ENCODE data around the gene GTF3C1.

DNA sequence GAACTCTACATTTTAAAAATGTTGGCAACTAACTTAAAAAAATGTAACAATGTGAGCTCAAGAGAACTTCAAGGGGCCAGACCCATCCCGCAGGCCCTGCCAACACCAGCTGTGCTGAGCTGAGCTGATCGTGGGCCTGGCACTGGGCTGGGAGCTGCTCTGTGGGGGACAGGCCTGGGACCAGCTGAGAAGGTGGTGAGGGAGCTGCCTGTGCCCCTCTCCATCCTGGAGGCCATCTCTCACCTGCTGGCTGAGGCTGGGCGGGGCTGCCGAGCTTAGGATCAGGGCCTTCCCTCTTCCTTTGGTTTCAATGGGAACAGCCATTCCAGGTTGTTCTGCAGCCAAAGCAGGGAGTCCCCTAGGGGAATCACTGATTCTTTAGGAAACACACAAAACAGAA is 89.5 kb downstream of the GTF3C1 start:
- TF ChIP-seq POLR2AphosphoS5 (IDR thresholded peaks at IDR 0.05) (no peak), POLR2A (IDR thresholded peaks at IDR 0.05) (no peak)
- TF ChIP-seq, protein P1, sequence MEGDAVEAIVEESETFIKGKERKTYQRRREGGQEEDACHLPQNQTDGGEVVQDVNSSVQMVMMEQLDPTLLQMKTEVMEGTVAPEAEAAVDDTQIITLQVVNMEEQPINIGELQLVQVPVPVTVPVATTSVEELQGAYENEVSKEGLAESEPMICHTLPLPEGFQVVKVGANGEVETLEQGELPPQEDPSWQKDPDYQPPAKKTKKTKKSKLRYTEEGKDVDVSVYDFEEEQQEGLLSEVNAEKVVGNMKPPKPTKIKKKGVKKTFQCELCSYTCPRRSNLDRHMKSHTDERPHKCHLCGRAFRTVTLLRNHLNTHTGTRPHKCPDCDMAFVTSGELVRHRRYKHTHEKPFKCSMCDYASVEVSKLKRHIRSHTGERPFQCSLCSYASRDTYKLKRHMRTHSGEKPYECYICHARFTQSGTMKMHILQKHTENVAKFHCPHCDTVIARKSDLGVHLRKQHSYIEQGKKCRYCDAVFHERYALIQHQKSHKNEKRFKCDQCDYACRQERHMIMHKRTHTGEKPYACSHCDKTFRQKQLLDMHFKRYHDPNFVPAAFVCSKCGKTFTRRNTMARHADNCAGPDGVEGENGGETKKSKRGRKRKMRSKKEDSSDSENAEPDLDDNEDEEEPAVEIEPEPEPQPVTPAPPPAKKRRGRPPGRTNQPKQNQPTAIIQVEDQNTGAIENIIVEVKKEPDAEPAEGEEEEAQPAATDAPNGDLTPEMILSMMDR (IDR thresholded peaks at IDR 0.05): no peak
